ENCODE measurements around the gene MYCBP2. TPM values are rescaled to one million over a fixed set of nuclear protein-coding genes. Genes with fewer than 3 reads are reported as not detected.
"Not testable (repeated sequence)": the region's sequence is repeated elsewhere in the genome, so short reads cannot be mapped to it uniquely, and the experiment has no call there.

Gene MYCBP2
- total RNA-seq, 4 donors from 2014 or later = 42.4 to 262 (median 71.0) TPM

DNA sequence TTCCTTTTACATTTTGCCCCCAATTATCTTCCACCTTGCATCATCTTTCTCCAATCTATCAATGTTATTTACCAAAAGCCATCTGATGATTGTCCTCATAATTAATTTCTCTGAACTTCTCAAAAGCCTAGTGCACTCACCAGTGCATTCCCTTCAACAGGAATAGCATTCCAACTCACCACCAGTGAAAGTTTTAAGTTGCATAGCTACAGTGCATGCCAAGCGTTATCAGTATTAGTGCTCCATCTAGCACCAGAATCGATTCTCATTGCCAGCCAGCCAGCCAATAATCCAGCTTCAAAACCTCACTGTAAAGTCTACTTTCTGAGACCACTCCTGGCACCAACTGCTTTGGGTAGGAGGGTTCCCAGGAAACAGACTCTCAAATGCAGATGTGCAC lies 7.4 kb downstream of the MYCBP2 start:
- no peak overlapping the region for H3K27ac ChIP-seq
- DNase-seq = no peak
- H3K9me3 ChIP-seq = no peaks in the 10 kb centered on the region
- H3K4me1 ChIP-seq = peaks cover 0 to 16% (median 6%) of the 10 kb centered on the region in 4 donors
- H3K27me3 ChIP-seq = no peaks in the 10 kb centered on the region
- H3K4me3 ChIP-seq = no peak overlapping the region
- H3K36me3 ChIP-seq = no peaks in the 10 kb centered on the region
- no peak for TF ChIP-seq POLR2A (IDR thresholded peaks at IDR 0.05)
- TF ChIP-seq, protein P1, sequence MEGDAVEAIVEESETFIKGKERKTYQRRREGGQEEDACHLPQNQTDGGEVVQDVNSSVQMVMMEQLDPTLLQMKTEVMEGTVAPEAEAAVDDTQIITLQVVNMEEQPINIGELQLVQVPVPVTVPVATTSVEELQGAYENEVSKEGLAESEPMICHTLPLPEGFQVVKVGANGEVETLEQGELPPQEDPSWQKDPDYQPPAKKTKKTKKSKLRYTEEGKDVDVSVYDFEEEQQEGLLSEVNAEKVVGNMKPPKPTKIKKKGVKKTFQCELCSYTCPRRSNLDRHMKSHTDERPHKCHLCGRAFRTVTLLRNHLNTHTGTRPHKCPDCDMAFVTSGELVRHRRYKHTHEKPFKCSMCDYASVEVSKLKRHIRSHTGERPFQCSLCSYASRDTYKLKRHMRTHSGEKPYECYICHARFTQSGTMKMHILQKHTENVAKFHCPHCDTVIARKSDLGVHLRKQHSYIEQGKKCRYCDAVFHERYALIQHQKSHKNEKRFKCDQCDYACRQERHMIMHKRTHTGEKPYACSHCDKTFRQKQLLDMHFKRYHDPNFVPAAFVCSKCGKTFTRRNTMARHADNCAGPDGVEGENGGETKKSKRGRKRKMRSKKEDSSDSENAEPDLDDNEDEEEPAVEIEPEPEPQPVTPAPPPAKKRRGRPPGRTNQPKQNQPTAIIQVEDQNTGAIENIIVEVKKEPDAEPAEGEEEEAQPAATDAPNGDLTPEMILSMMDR (IDR thresholded peaks at IDR 0.05) = no peak

DNA sequence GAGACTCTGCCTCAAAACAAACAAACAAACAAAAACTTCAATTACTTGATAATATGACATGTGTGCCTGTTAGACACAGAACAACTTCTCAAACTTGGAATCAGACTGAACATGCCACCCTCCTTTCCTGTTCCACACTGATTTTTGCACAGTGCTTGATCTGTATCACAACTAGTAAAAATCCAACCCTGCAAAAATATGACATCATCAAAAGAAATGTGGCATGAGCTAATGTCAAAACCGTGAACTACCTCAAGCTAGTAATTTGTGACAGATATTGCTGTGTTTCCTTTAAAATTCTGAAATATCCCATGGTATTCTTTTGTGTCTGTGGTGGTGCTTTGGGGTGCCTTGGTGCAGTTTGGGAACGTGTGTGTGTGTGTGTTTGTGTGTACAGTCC lies 8.2 kb downstream of the MYCBP2 start:
- no peaks in the 10 kb centered on the region for H3K9me3 ChIP-seq
- no peak overlapping the region for H3K27ac ChIP-seq
- no peak overlapping the region for H3K4me3 ChIP-seq
- TF ChIP-seq, protein P1 (IDR thresholded peaks at IDR 0.05) = no peak
- no peak for TF ChIP-seq POLR2A (IDR thresholded peaks at IDR 0.05)
- H3K4me1 ChIP-seq = peaks cover 0 to 16% (median 0%) of the 10 kb centered on the region in 4 donors
- no peak for DNase-seq
- H3K36me3 ChIP-seq = no peaks in the 10 kb centered on the region
- H3K27me3 ChIP-seq = no peaks in the 10 kb centered on the region

DNA sequence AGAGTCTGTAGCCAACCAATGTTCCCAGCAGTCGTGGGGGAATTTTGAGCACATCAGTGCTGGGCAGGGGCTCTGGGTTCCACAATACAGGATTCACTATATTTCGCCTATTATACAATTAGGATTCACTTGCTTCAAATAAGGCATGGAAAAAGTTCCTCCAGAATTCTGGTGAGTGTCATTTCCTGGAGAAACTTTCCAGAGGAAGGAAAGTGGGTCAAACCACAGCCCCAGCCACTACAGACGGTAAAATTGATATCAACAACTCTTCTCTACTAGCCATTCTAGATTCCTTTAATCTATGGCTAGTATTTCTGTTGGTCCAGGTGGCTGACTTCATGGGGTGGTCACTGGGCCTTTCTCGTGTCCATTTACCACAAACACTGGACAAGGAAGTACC lies 10.5 kb downstream of the MYCBP2 start:
- Histone ChIP-seq H3K9me3 (no peaks in the 10 kb centered on the region), H3K4me1 (peaks cover 0 to 16% (median 0%) of the 10 kb centered on the region in 4 donors), H3K27me3 (no peaks in the 10 kb centered on the region), H3K36me3 (no peaks in the 10 kb centered on the region), H3K27ac (peak overlapping the region in 1 of 4 donors; percentile 19), H3K4me3 (no peak overlapping the region)
- no peak for TF ChIP-seq POLR2A (IDR thresholded peaks at IDR 0.05)
- TF ChIP-seq, protein P1 (IDR thresholded peaks at IDR 0.05) = no peak
- DNase-seq = no peak

DNA sequence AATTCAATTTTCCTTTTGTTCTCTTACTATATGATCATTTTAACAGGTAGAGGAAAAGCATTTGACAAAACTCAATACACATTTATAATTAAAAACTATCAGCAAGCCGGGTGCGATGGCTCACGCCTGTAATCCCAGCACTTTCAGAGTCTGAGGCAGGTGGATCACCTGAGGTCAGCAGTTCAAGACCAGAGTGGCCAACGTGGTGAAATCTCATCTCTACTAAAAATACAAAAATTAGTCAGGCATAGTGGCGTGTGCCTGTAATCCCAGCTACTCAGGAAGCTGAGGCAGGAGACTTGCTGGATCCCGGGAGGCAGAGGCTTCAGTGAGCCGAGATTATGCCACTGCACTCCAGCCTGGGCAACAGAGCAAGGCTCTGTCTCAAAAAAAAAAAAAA lies 11.4 kb downstream of the MYCBP2 start:
- H3K4me3 ChIP-seq, H3K36me3 ChIP-seq, H3K27ac ChIP-seq, H3K9me3 ChIP-seq, H3K27me3 ChIP-seq, DNase-seq: not testable (repeated sequence)
- peaks cover 0 to 16% (median 0%) of the 10 kb centered on the region in 4 donors for H3K4me1 ChIP-seq

DNA sequence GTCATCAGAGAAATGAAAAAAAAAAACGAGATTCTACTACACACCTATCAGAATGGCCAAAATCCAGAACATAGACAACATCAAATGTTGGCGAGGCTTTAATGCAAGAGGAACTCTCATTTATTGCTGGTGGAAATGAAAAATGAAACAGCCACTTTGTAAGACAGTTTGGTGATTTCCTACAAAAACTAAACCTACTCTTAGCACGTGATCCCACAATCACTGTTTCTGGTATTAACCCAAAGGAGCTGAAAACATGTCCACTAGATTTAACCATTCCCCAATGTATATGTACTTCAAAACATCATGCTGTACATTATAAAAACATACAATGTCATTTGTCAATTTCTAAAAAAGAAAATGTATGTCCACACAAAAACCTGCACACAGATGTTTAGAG lies 13.0 kb downstream of the MYCBP2 start:
- Histone ChIP-seq H3K9me3 (no peaks in the 10 kb centered on the region), H3K36me3 (no peaks in the 10 kb centered on the region), H3K27me3 (no peaks in the 10 kb centered on the region), H3K4me3 (no peak overlapping the region), H3K27ac (no peak overlapping the region), H3K4me1 (peaks cover 0 to 10% (median 8%) of the 10 kb centered on the region in 4 donors)
- DNase-seq = no peak
- TF ChIP-seq, protein P1 (IDR thresholded peaks at IDR 0.05) = no peak
- TF ChIP-seq POLR2A (IDR thresholded peaks at IDR 0.05) = no peak

DNA sequence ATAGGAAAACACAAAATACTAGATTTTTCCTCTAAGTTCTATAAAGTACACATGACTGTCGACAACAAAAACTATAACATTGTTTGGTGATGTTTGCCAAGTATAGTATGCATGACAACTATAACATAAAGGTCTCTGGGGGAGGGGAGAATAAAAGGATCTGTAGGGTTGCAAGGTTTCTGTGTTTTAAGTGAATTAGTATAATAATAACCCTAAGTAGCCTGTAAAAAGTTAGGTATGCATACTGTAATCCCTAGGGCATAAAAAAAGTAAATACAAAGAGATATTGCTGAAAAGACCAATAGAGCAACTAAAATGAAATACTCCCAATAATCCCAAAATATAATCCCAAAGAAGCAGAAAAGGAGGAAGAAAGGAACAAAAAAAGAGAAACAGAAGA lies 14.6 kb downstream of the MYCBP2 start:
- no peak for DNase-seq
- Histone ChIP-seq H3K27me3 (no peaks in the 10 kb centered on the region), H3K4me3 (no peak overlapping the region), H3K27ac (no peak overlapping the region), H3K36me3 (no peaks in the 10 kb centered on the region), H3K4me1 (peaks cover 0 to 18% (median 11%) of the 10 kb centered on the region in 4 donors), H3K9me3 (no peaks in the 10 kb centered on the region)
- TF ChIP-seq POLR2A (IDR thresholded peaks at IDR 0.05) = no peak
- TF ChIP-seq, protein P1 (IDR thresholded peaks at IDR 0.05) = no peak
